Ascending aorta (tissue), 2 donors: ENCODE measurements around the gene CERK. TPM values are rescaled to one million over a fixed set of nuclear protein-coding genes. Genes with fewer than 3 reads are reported as not detected.
A peak's percentile ranks its signal among the peaks of the same experiment; 100 is the strongest.

Experiments used
- DNase-seq, 2 donors: peaks; one replicate each; pipeline ENCODE4 v3.0.0-alpha.2; 2019; ENCODE audit warnings: low spot score in 2 of 2
- H3K27ac ChIP-seq, 2 donors: fragments of 200-600 bp; sonication (generic); one replicate each; pipeline ENCODE4 v1.5.1; 2016 to 2017; ENCODE audit warnings: mild to moderate bottlenecking in 1 of 2
- H3K27me3 ChIP-seq: fragments of 200-600 bp; sonication (generic); one replicate; pipeline ENCODE4 v1.5.1; 2017
- H3K36me3 ChIP-seq, 2 donors: fragments of 200-600 bp; sonication (generic); one replicate each; pipeline ENCODE4 v1.5.1; 2016
- H3K4me1 ChIP-seq, 2 donors: fragments of 200-600 bp; sonication (generic); one replicate each; pipeline ENCODE4 v1.5.1; 2016 to 2017; ENCODE audit warnings: mild to moderate bottlenecking in 1 of 2
- H3K4me3 ChIP-seq, 2 donors: fragments of 200-600 bp; sonication (generic); one replicate each; pipeline ENCODE4 v1.5.1; 2016 to 2017; ENCODE audit warnings: mild to moderate bottlenecking in 1 of 2
- H3K9me3 ChIP-seq, 2 donors: fragments of 200-600 bp; sonication (generic); one replicate each; pipeline ENCODE4 v1.5.1; 2016
- CTCF ChIP-seq, 3 experiments: fragments of 200-600 bp in 2 of 3; fragments of 450-650 bp in 1 of 3; sonication (generic) in 2 of 3; IDR thresholded peaks; one replicate each; pipeline ENCODE4 v1.5.1; 2016 to 2019; ENCODE audit warnings: antibody characterized with exemption in 3 of 3, mild to moderate bottlenecking in 1 of 3, moderate library complexity in 1 of 3
- intact Hi-C: fragments of 100-400 bp; cut with DNase I; formaldehyde crosslinking; loops from one replicate; pipeline ENCODE4 v1.15.1; 2023
- total RNA-seq: library from RNA; depleted of rRNA; stranded (reverse); fragments of >200 nt; gene quantifications from one replicate; pipeline ENCODE4 v1.1.0, GENCODE V29; 2016

CERK gene
- total RNA-seq, 1 donor from 2014 or later, result 27.5 TPM

- H3K27ac ChIP-seq, result peak overlapping the region; percentile 96 to 97
- TF ChIP-seq CTCF (IDR thresholded peaks at IDR 0.05), result no peak
- no peaks in the 10 kb centered on the region for H3K36me3 ChIP-seq
- intact Hi-C loops, result loop anchor here (1.0 kb wide), 2 partner anchors 8 to 16 kb away; partner anchors contain the start of genes CERK and TBC1D22A
- peaks cover 18 to 20% of the 10 kb centered on the region in 2 donors for H3K4me1 ChIP-seq
- H3K9me3 ChIP-seq, result no peaks in the 10 kb centered on the region
- no peaks in the 10 kb centered on the region for H3K27me3 ChIP-seq
- DNase-seq, result peak; percentile 91 to 99
- peak overlapping the region; percentile 18 to 32 for H3K4me3 ChIP-seq
Measured at GRCh38 chr22:46754110-46754799, 16.2 kb upstream of the CERK start.

- Histone ChIP-seq H3K36me3 (no peaks in the 10 kb centered on the region), H3K27ac (peak overlapping the region; percentile 96 to 97), H3K4me1 (peaks cover 18 to 20% of the 10 kb centered on the region in 2 donors), H3K4me3 (peak overlapping the region in 1 of 2 donors; percentile 18), H3K9me3 (no peaks in the 10 kb centered on the region), H3K27me3 (no peaks in the 10 kb centered on the region)
- no peak for TF ChIP-seq CTCF (IDR thresholded peaks at IDR 0.05)
- DNase-seq, result no peak
- intact Hi-C loops, result loop anchor here (1.0 kb wide), 2 partner anchors 9 to 15 kb away; partner anchors contain the start of genes CERK and TBC1D22A
Measured at GRCh38 chr22:46753761-46754109, 15.7 kb upstream of the CERK start.

GRCh38 chr22:46753360-46753759 is 15.3 kb upstream of the CERK start:
- peaks cover 18 to 20% of the 10 kb centered on the region in 2 donors for H3K4me1 ChIP-seq
- H3K27me3 ChIP-seq, result no peaks in the 10 kb centered on the region
- DNase-seq, result no peak
- no peak for TF ChIP-seq CTCF (IDR thresholded peaks at IDR 0.05)
- H3K36me3 ChIP-seq, result no peaks in the 10 kb centered on the region
- intact Hi-C loops, result no loop called here
- H3K4me3 ChIP-seq, result no peak overlapping the region
- H3K9me3 ChIP-seq, result no peaks in the 10 kb centered on the region
- peak overlapping the region; percentile 96 to 97 for H3K27ac ChIP-seq

- Histone ChIP-seq H3K36me3 (no peaks in the 10 kb centered on the region), H3K4me3 (no peak overlapping the region), H3K9me3 (no peaks in the 10 kb centered on the region), H3K4me1 (peaks cover 18 to 20% of the 10 kb centered on the region in 2 donors), H3K27ac (peak overlapping the region; percentile 96 to 97), H3K27me3 (no peaks in the 10 kb centered on the region)
- DNase-seq, result no peak
- intact Hi-C loops, result no loop called here
- TF ChIP-seq CTCF (IDR thresholded peaks at IDR 0.05), result no peak
Measured at GRCh38 chr22:46752988-46753310, 14.9 kb upstream of the CERK start.

- peaks cover 18 to 20% of the 10 kb centered on the region in 2 donors for H3K4me1 ChIP-seq
- no peak overlapping the region for H3K4me3 ChIP-seq
- no peaks in the 10 kb centered on the region for H3K27me3 ChIP-seq
- no peaks in the 10 kb centered on the region for H3K9me3 ChIP-seq
- H3K27ac ChIP-seq, result peak overlapping the region; percentile 96 to 97
- H3K36me3 ChIP-seq, result no peaks in the 10 kb centered on the region
- no peak for DNase-seq
- intact Hi-C loops, result no loop called here
- TF ChIP-seq CTCF (IDR thresholded peaks at IDR 0.05), result no peak
Measured at GRCh38 chr22:46752286-46752987, 14.4 kb upstream of the CERK start.
